DND-41 (cell line): Measurements from ENCODE around the gene TOP3B.

Experiments
- ATAC-seq: fragments of 200-7000 bp; cut with Tn5 transposase; 3 replicates; pipeline ENCODE4 v1.9.1; 2021; ENCODE audit warnings: low read depth; ENCODE audit not compliant: insufficient read depth
- DNase-seq: peaks from one replicate; pipeline ENCODE4 v3.0.0-alpha.2; 2020
- H2AFZ ChIP-seq: 2 replicates; pipeline ENCODE4 v1.6.0; 2012; ENCODE audit warnings: low read depth, low read length
- H3K27ac ChIP-seq: 2 replicates; pipeline ENCODE4 v1.5.1; 2012; ENCODE audit warnings: low read length, inconsistent platforms
- H3K27me3 ChIP-seq: fragments of 200-600 bp; sonication (generic); 2 replicates; pipeline ENCODE4 v1.6.0; 2012; ENCODE audit warnings: low read length, mild to moderate bottlenecking, inconsistent platforms; ENCODE audit not compliant: insufficient read depth, poor library complexity
- H3K36me3 ChIP-seq: 2 replicates; pipeline ENCODE4 v1.5.1; 2012; ENCODE audit warnings: low read length, inconsistent platforms; ENCODE audit not compliant: insufficient read depth
- H3K4me1 ChIP-seq: 2 replicates; pipeline ENCODE4 v1.5.1; 2012; ENCODE audit warnings: mild to moderate bottlenecking, low read length; ENCODE audit not compliant: insufficient read depth
- H3K4me2 ChIP-seq: 2 replicates; pipeline ENCODE4 v1.6.0; 2012; ENCODE audit warnings: mild to moderate bottlenecking, moderate library complexity, low read length, inconsistent platforms; ENCODE audit not compliant: insufficient read depth
- H3K4me3 ChIP-seq, 2 experiments: fragments of 200-600 bp in 1 of 2; shearing (Covaris generic) in 1 of 2; 2 replicates each; pipeline ENCODE4 v1.5.1; 2012 to 2016; ENCODE audit warnings: inconsistent platforms in 2 of 2, low read length in 2 of 2, mild to moderate bottlenecking in 2 of 2, low read depth in 1 of 2, moderate library complexity in 1 of 2
- H3K79me2 ChIP-seq: 2 replicates; pipeline ENCODE4 v1.6.0; 2012; ENCODE audit warnings: low read length, inconsistent platforms; ENCODE audit not compliant: insufficient read depth
- H3K9ac ChIP-seq: 2 replicates; pipeline ENCODE4 v1.6.0; 2012; ENCODE audit warnings: low read depth, mild to moderate bottlenecking, inconsistent platforms, low read length, moderate library complexity
- H3K9me3 ChIP-seq: 2 replicates; pipeline ENCODE4 v1.5.1; 2012; ENCODE audit warnings: low read length, moderate library complexity, mild to moderate bottlenecking, inconsistent platforms; ENCODE audit not compliant: insufficient read depth, severe bottlenecking
- H4K20me1 ChIP-seq: 2 replicates; pipeline ENCODE4 v1.6.0; 2012; ENCODE audit warnings: low read length; ENCODE audit not compliant: insufficient read depth
- EZH2 ChIP-seq: IDR thresholded peaks from 3 replicates; pipeline ENCODE4 v1.6.1; 2012; ENCODE audit warnings: borderline replicate concordance, low read depth, mild to moderate bottlenecking, moderate library complexity, low read length, inconsistent platforms; ENCODE audit not compliant: severe bottlenecking
- TF ChIP-seq, protein P1 (sequence below): IDR thresholded peaks from 2 replicates; pipeline ENCODE4 v1.5.1; 2012; ENCODE audit warnings: borderline replicate concordance, low read length, moderate library complexity, mild to moderate bottlenecking; ENCODE audit not compliant: poor library complexity, severe bottlenecking; ENCODE audit errors: extremely low read depth

TOP3B gene

DNA sequence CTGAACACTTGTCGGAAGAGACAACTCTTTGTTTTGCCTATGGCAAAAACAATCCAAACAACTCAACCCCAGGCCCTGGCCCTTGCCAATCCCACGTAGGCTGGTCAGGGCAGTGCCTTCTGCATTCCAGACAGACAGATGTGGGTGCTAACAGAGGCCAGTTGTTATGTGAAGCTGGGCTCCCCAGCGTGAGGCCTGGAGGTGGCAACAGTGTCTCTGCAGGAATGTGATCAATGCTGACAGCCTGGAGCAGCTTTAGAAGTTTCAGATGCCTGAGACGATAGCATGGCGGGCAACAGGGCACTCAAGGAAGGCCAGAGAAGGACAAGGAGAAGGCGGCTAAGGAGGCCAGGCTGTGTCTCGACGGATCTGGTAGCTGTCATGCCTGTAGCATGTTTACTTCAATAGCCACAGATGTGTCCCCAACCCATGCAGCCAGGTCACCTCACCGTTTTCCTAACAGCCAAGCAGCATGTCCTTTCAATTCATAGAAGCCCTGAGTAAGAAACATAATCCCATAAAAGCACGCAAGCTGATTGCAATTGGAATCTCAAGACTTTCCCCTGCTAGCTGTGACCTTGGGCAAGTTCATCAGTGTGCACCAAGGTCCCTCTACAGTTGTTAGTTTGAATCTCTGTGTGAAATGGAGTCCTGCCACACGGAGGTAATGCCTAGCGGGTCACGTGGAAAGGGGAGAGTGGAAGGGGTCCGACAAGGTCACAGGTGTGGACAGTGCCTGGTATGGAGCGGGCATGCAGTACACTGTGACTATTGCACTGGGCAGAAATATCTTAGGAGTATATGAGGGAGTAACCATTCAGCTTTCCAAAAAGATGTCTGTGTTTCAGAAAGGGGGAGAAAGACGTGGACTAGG, 15.7 kb downstream of the TOP3B start:
- no peak overlapping the region for H3K27ac ChIP-seq
- H3K4me2 ChIP-seq: no peak overlapping the region
- H3K4me3 ChIP-seq: no peak overlapping the region
- H3K79me2 ChIP-seq: no peaks in the 10 kb centered on the region
- no peaks in the 10 kb centered on the region for H3K27me3 ChIP-seq
- ATAC-seq: no peak
- TF ChIP-seq EZH2: no peak
- TF ChIP-seq, protein P1, sequence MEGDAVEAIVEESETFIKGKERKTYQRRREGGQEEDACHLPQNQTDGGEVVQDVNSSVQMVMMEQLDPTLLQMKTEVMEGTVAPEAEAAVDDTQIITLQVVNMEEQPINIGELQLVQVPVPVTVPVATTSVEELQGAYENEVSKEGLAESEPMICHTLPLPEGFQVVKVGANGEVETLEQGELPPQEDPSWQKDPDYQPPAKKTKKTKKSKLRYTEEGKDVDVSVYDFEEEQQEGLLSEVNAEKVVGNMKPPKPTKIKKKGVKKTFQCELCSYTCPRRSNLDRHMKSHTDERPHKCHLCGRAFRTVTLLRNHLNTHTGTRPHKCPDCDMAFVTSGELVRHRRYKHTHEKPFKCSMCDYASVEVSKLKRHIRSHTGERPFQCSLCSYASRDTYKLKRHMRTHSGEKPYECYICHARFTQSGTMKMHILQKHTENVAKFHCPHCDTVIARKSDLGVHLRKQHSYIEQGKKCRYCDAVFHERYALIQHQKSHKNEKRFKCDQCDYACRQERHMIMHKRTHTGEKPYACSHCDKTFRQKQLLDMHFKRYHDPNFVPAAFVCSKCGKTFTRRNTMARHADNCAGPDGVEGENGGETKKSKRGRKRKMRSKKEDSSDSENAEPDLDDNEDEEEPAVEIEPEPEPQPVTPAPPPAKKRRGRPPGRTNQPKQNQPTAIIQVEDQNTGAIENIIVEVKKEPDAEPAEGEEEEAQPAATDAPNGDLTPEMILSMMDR: no peak
- peaks cover 93% of the 10 kb centered on the region for H3K36me3 ChIP-seq
- H3K9ac ChIP-seq: no peak overlapping the region
- H3K9me3 ChIP-seq: no peaks in the 10 kb centered on the region
- DNase-seq: no peak
- H4K20me1 ChIP-seq: no peaks in the 10 kb centered on the region
- no peak overlapping the region for H2AFZ ChIP-seq
- H3K4me1 ChIP-seq: no peaks in the 10 kb centered on the region

DNA sequence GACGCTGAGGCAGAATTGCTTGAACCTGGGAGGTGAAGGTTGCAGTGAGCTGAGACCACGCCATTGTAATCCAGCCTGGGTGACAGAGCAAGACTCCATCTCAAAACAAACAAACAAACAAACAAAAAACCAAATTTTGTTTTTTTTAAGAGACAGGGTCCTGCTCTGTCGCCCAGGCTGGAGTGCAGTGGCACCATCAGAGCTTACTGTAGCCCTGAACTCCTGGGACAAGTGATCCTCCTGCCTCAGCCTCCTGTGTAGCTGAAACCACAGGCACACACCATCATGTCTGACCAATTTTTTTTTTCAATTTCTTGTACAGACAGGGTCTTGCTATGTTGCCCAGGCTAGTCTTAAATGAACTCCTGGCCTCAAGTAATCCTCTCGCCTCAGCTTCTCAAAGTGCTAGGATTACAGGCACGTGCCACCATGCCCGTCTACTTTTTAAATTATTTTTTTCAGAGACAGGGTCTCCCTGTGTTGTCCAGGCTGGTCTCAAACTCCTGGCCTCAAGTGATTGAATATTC, 16.8 kb downstream of the TOP3B start:
- no peak overlapping the region for H3K4me3 ChIP-seq
- H3K27ac ChIP-seq: no peak overlapping the region
- H3K9me3 ChIP-seq: no peaks in the 10 kb centered on the region
- no peaks in the 10 kb centered on the region for H3K4me1 ChIP-seq
- H3K27me3 ChIP-seq: no peaks in the 10 kb centered on the region
- H4K20me1 ChIP-seq: no peaks in the 10 kb centered on the region; the same call in 1 of the 2 replicates
- H3K36me3 ChIP-seq: peaks cover 91% of the 10 kb centered on the region
- no peaks in the 10 kb centered on the region for H3K79me2 ChIP-seq
- H2AFZ ChIP-seq: no peak overlapping the region
- ATAC-seq: no peak
- no peak for DNase-seq
- H3K4me2 ChIP-seq: no peak overlapping the region
- no peak for TF ChIP-seq EZH2
- TF ChIP-seq, protein P1: no peak
- no peak overlapping the region for H3K9ac ChIP-seq

DNA sequence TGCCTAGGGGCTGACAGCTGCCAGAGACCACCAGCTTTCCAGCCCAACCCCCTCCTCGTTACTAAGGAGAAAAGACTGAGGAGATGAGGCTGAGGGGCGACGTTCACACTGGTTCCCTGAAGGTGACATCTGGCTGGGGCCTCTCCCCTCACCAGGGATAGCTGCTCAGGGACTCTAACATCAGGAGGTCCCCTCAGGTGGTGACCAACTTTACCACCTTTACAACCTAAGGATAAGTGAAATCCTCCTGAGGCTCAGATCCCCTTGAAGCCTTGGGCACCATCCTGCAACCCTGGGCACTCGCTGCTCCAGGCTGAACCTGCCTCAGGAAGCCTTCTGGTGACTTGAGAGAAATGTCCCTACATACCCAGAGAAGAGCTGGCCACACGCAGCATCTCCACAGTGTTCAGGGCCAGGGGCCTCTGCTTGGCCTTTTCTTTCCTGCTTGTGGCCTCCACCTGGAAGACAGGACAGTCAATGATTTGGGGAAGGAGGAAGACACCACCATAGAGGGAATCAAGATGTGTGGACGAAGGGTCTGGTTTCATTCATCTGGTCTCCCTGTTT, 17.6 kb downstream of the TOP3B start:
- Histone ChIP-seq H3K4me2 (no peak overlapping the region), H3K79me2 (no peaks in the 10 kb centered on the region), H3K9ac (no peak overlapping the region), H3K4me3 (no peak overlapping the region), H3K36me3 (peaks cover 92% of the 10 kb centered on the region), H3K4me1 (no peaks in the 10 kb centered on the region), H4K20me1 (no peaks in the 10 kb centered on the region; the same call in 1 of the 2 replicates), H3K27me3 (no peaks in the 10 kb centered on the region), H3K9me3 (no peaks in the 10 kb centered on the region), H2AFZ (no peak overlapping the region), H3K27ac (no peak overlapping the region)
- no peak for DNase-seq
- TF ChIP-seq, protein P1: no peak
- TF ChIP-seq EZH2: no peak
- no peak for ATAC-seq
